PC-3 (cell line): ENCODE data around the gene STK38L. TPM values are rescaled to one million over a fixed set of nuclear protein-coding genes. Genes with fewer than 3 reads are reported as not detected.

ENCODE experiments used
- ATAC-seq: fragments of 200-7000 bp; cut with Tn5 transposase; 2 replicates; pipeline ENCODE4 v1.9.1; 2020; ENCODE audit warnings: mild to moderate bottlenecking, moderate library complexity
- BruUV-seq: library from RNA; stranded (reverse); fragments of 400-500 nt; replicated peaks from 2 replicates; lab custom pipeline; 2021; lab: Mats Ljungman, UMichigan
- CTCF ChIA-PET: fragments of 300-600 bp; sonication (Branson Sonifier 250); formaldehyde crosslinking; loops from one replicate; lab custom pipeline; 2022; ENCODE audit warnings: antibody characterized with exemption; lab: Charles Lee
- POLR2A ChIA-PET: fragments of 300-600 bp; sonication (Branson Sonifier 250); formaldehyde crosslinking; loops from one replicate; lab custom pipeline; 2022; ENCODE audit warnings: antibody characterized with exemption; ENCODE audit not compliant: unreplicated experiment; lab: Charles Lee
- DNase-seq: peaks from one replicate; pipeline ENCODE4 v3.0.0-alpha.2; 2015
- H2AFZ ChIP-seq: fragments of 300-600 bp; sonication (generic); 2 replicates; pipeline ENCODE4 v1.6.0; 2016; ENCODE audit warnings: antibody characterized with exemption, low read length
- H3F3A ChIP-seq: fragments of 300-600 bp; sonication (generic); one replicate; pipeline ENCODE4 v1.6.0; 2017; ENCODE audit warnings: antibody characterized with exemption, low read length, control low read depth, mild to moderate bottlenecking; ENCODE audit not compliant: unreplicated experiment
- H3K27ac ChIP-seq: fragments of 300-600 bp; sonication (generic); 2 replicates; pipeline ENCODE4 v1.5.1; 2016; ENCODE audit warnings: mild to moderate bottlenecking, low read length
- H3K27me3 ChIP-seq: fragments of 300-600 bp; sonication (generic); 2 replicates; pipeline ENCODE4 v1.6.1; 2016; ENCODE audit warnings: low read length, mixed read lengths
- H3K36me3 ChIP-seq: fragments of 300-600 bp; sonication (generic); 2 replicates; pipeline ENCODE4 v1.6.1; 2016; ENCODE audit warnings: low read depth, mixed run types, low read length, mixed read lengths
- H3K4me1 ChIP-seq: fragments of 300-600 bp; sonication (generic); 2 replicates; pipeline ENCODE4 v1.5.1; 2016; ENCODE audit warnings: low read length; ENCODE audit not compliant: insufficient read depth
- H3K4me2 ChIP-seq: fragments of 300-600 bp; sonication (generic); 2 replicates; pipeline ENCODE4 v1.6.0; 2016; ENCODE audit warnings: low read length
- H3K4me3 ChIP-seq: fragments of 300-600 bp; sonication (generic); 2 replicates; pipeline ENCODE4 v1.5.1; 2016; ENCODE audit warnings: mild to moderate bottlenecking, low read length, mixed read lengths
- H3K79me2 ChIP-seq: fragments of 300-600 bp; sonication (generic); 2 replicates; pipeline ENCODE4 v1.6.1; 2017; ENCODE audit warnings: low read length, mixed read lengths
- H3K9ac ChIP-seq: fragments of 300-600 bp; sonication (generic); 2 replicates; pipeline ENCODE4 v1.6.0; 2016; ENCODE audit warnings: mild to moderate bottlenecking, low read length
- H3K9me2 ChIP-seq: fragments of 300-600 bp; sonication (generic); replicated peaks from 2 replicates; pipeline ENCODE4 v1.6.1; 2016; ENCODE audit warnings: mixed run types, low read length, mixed read lengths
- H3K9me3 ChIP-seq: fragments of 300-600 bp; sonication (generic); 2 replicates; pipeline ENCODE4 v1.6.1; 2016; ENCODE audit warnings: low read length, mixed read lengths
- H4K20me1 ChIP-seq: fragments of 300-600 bp; sonication (generic); 2 replicates; pipeline ENCODE4 v1.6.1; 2016; ENCODE audit warnings: low read length, mixed read lengths
- CTCF ChIP-seq: fragments of 300-600 bp; sonication (generic); conservative IDR thresholded peaks from 2 replicates; pipeline ENCODE4 v1.5.1; 2017; ENCODE audit warnings: antibody characterized with exemption, low read depth, mild to moderate bottlenecking, low read length
- EZH2 ChIP-seq: fragments of 300-600 bp; sonication (generic); IDR thresholded peaks from one replicate; pipeline ENCODE4 v1.6.1; 2017; ENCODE audit warnings: antibody characterized with exemption, mild to moderate bottlenecking, low read length; ENCODE audit not compliant: unreplicated experiment
- EZH2phosphoT487 ChIP-seq: fragments of 300-600 bp; sonication (generic); IDR thresholded peaks from 2 replicates; pipeline ENCODE4 v1.6.1; 2018; ENCODE audit warnings: mild to moderate bottlenecking, antibody characterized with exemption, low read length, borderline replicate concordance
- intact Hi-C: fragments of 100-400 bp; cut with micrococcal nuclease; formaldehyde crosslinking; loops from 2 replicates; pipeline ENCODE4 v1.9.0; 2023
- total RNA-seq: library from RNA; depleted of rRNA; stranded (reverse); fragments of >200 nt; gene quantifications from 2 replicates; pipeline ENCODE4 v1.2.3, GENCODE V29; 2014

STK38L gene
- total RNA-seq, 1 experiment from 2014 or later = 32.3 TPM

DNA sequence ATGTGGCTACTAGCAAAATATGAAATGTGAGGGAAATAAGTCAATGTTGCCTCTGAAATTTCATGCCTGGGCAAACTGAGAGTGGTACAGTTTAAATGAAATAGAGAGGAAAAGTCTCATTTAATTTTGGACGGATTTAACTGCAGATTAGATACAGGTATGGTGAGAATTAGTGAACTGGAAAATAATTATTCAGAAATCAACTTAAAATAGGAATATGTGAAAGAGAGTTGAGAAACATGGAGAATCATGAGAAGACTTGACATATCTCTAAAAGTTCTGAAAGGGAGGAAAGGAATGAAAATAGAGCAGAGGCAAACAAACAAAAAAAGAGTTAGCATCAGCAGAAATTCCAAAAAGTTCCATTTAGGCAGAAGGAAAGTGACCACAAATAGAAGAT lies 55.0 kb downstream of the STK38L start:
- ChIA-PET CTCF (no interaction called here), POLR2A (interaction anchor here (0.5 kb wide), 1 partner anchor 12 kb away, joined by 5 read pairs; no protein-coding TSS in a partner anchor)
- no peak overlapping the region for H3K27ac ChIP-seq
- DNase-seq = no peak
- 0 out of 2 replicates have a peak, but pooled peaks cover 4% of the 10 kb centered on the region for H4K20me1 ChIP-seq
- no peaks in the 10 kb centered on the region for H3K79me2 ChIP-seq
- ATAC-seq = no peak
- no peaks in the 10 kb centered on the region for H3F3A ChIP-seq
- no peak overlapping the region for H3K4me3 ChIP-seq
- BruUV-seq = no TSS peak
- H3K9me2 ChIP-seq = no peaks in the 10 kb centered on the region
- peaks cover 10% of the 10 kb centered on the region for H3K4me1 ChIP-seq
- H3K4me2 ChIP-seq = no peak overlapping the region
- no peaks in the 10 kb centered on the region for H3K27me3 ChIP-seq
- no peak overlapping the region for H3K9ac ChIP-seq
- intact Hi-C loops = no loop called here
- no peak for TF ChIP-seq EZH2
- no peak for TF ChIP-seq EZH2phosphoT487
- no peak for TF ChIP-seq CTCF
- peaks cover 13% of the 10 kb centered on the region for H3K36me3 ChIP-seq
- H3K9me3 ChIP-seq = no peaks in the 10 kb centered on the region
- no peak overlapping the region for H2AFZ ChIP-seq

DNA sequence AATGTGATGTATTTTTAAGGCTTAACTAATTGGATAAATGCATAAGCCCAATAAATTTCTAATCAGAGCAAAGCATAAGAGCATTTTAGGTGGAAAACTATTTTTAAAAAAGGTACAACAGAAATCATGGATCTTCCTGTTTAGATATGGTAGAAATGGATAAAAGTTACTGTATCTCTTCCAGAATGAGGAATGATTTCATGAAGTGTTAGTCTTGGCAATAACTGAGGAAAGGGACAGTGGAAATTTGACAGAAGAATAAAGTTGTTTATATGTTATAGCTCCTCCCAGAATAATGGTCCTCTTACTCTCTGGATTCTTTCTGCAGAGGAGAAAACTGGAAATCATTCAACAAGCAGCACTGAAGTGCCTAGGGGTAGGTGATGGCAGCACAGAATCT lies 56.1 kb downstream of the STK38L start:
- no peaks in the 10 kb centered on the region for H3F3A ChIP-seq
- ATAC-seq (no peak), DNase-seq (no peak)
- no peak overlapping the region for H3K27ac ChIP-seq
- no peaks in the 10 kb centered on the region for H3K9me2 ChIP-seq
- H3K36me3 ChIP-seq = peaks cover 13% of the 10 kb centered on the region
- no peak overlapping the region for H3K4me3 ChIP-seq
- H3K9ac ChIP-seq = no peak overlapping the region
- CTCF ChIA-PET = no interaction called here
- no TSS peak for BruUV-seq
- no peaks in the 10 kb centered on the region for H3K9me3 ChIP-seq
- H3K4me2 ChIP-seq = no peak overlapping the region
- H3K4me1 ChIP-seq = peaks cover 10% of the 10 kb centered on the region
- H3K79me2 ChIP-seq = no peaks in the 10 kb centered on the region
- no peak for TF ChIP-seq EZH2
- TF ChIP-seq CTCF = no peak
- TF ChIP-seq EZH2phosphoT487 = no peak
- POLR2A ChIA-PET = interaction anchor here (0.6 kb wide), 1 partner anchor 88 kb away, joined by 3 read pairs; no protein-coding TSS in a partner anchor
- H4K20me1 ChIP-seq = 0 out of 2 replicates have a peak, but pooled peaks cover 4% of the 10 kb centered on the region
- H2AFZ ChIP-seq = no peak overlapping the region
- H3K27me3 ChIP-seq = no peaks in the 10 kb centered on the region
- intact Hi-C loops = loop anchor here (2.0 to 10.0 kb wide), 3 partner anchors 15 to 445 kb away; no protein-coding TSS in a partner anchor
